ENCODE data around the gene ELMOD3. TPM values are rescaled to one million over a fixed set of nuclear protein-coding genes. Genes with fewer than 3 reads are reported as not detected.
"Not testable (repeated sequence)": the region's sequence is repeated elsewhere in the genome, so short reads cannot be mapped to it uniquely, and the experiment has no call there.

The ELMOD3 gene
- total RNA-seq, 4 donors from 2014 or later, result 13.3 to 37.8 (median 32.8) TPM

DNA sequence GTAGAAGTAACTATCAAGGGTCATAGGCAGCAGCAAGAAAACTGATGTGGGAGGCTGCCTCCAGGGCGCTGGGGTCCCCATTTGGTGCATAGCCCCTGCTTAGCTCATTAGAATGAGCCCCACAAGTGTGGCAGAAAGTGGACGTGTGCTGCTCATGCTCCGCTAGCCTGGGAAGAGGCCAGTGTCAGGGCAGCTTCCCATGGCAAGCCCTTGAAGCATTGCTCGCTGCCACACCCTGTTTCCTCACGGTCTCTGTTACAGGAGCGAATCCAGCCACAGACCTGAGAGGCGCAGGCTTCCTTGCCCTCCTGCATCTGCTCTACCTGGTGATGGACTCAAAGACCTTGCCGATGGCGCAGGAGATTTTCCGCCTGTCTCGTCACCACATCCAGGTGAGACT is 22.5 kb downstream of the ELMOD3 start:
- in situ Hi-C loops (cut with MboI; ENCODE audit: low pct_ligation_motif_present in 1 of 4, low pct_unique_long_range_greater_than_20kb in 1 of 4, low sequenced_read_pairs in 3 of 4) (no loop called here), intact Hi-C loops (cut with DNase I; ENCODE audit: low total_unique reads) (no loop called here)
- no peak overlapping the region for H3K27ac ChIP-seq
- H3K27me3 ChIP-seq, result no peaks in the 10 kb centered on the region
- no peaks in the 10 kb centered on the region for H3K4me1 ChIP-seq
- no peaks in the 10 kb centered on the region for H3K9me3 ChIP-seq
- H3K4me3 ChIP-seq, result no peak overlapping the region
- peaks cover 0 to 38% (median 11%) of the 10 kb centered on the region in 4 donors for H3K36me3 ChIP-seq
- TF ChIP-seq POLR2A (IDR thresholded peaks at IDR 0.05) (no peak), CTCF (IDR thresholded peaks at IDR 0.05) (no peak), EP300 (IDR thresholded peaks at IDR 0.05; ENCODE audit: low read depth) (no peak), POLR2AphosphoS5 (IDR thresholded peaks at IDR 0.05) (no peak)
- 94 to 100% methylated on average over 3 to 11 of the region's 11 CpGs for WGBS, 2 donors (ENCODE audit: low coverage in 1 of 2)
- DNase-seq, result no peak

- no peak for TF ChIP-seq EP300 (IDR thresholded peaks at IDR 0.05; ENCODE audit: low read depth)
- TF ChIP-seq POLR2AphosphoS5 (IDR thresholded peaks at IDR 0.05), result no peak
- TF ChIP-seq CTCF (IDR thresholded peaks at IDR 0.05), result no peak
- no peak for TF ChIP-seq POLR2A (IDR thresholded peaks at IDR 0.05)
- WGBS, 2 donors (ENCODE audit: low coverage in 1 of 2), result 93 to 96% methylated on average over 3 to 5 of the region's 5 CpGs
- no peaks in the 10 kb centered on the region for H3K4me1 ChIP-seq
- intact Hi-C loops (cut with DNase I; ENCODE audit: low total_unique reads) (no loop called here), in situ Hi-C loops (cut with MboI; ENCODE audit: low pct_ligation_motif_present in 1 of 4, low pct_unique_long_range_greater_than_20kb in 1 of 4, low sequenced_read_pairs in 3 of 4) (no loop called here)
- no peaks in the 10 kb centered on the region for H3K27me3 ChIP-seq
- no peak for DNase-seq
- H3K27ac ChIP-seq, result no peak overlapping the region
- H3K4me3 ChIP-seq, result no peak overlapping the region
- H3K9me3 ChIP-seq, result no peaks in the 10 kb centered on the region
- peaks cover 0 to 38% (median 11%) of the 10 kb centered on the region in 4 donors for H3K36me3 ChIP-seq
These were observed 23.7 kb downstream of the ELMOD3 start for GRCh38 chr2:85378257-85378656.

DNA sequence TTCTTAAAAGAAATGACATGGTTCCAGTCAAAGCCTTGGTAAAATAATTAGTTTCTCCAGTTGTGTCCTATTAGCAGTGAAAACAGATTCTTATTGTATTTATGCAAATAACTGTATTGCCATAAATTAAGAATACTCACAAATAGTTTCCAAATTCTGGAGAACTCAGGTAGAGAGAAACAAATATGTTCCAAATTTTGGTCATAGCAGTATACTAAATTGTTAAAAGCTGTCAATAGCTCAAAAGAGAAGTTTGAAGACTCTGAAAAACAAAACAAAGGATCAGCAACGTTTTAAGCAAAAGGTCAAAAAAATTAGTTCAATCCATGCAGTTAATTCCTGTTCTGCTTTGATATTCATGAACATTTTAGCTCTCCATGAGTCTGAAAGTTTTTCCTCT is 25.5 kb downstream of the ELMOD3 start:
- Histone ChIP-seq H3K27me3 (no peaks in the 10 kb centered on the region), H3K4me1 (no peaks in the 10 kb centered on the region), H3K27ac (no peak overlapping the region), H3K4me3 (no peak overlapping the region), H3K36me3 (peaks cover 0 to 34% (median 13%) of the 10 kb centered on the region in 4 donors), H3K9me3 (no peaks in the 10 kb centered on the region)
- intact Hi-C loops (cut with DNase I; ENCODE audit: low total_unique reads), result no loop called here
- WGBS, 2 donors (ENCODE audit: low coverage in 1 of 2), result 69 to 76% methylated on average over 1 of the region's 1 CpG
- DNase-seq, result no peak
- in situ Hi-C loops (cut with MboI; ENCODE audit: low pct_ligation_motif_present in 1 of 4, low pct_unique_long_range_greater_than_20kb in 1 of 4, low sequenced_read_pairs in 3 of 4), result no loop called here
- TF ChIP-seq CTCF (IDR thresholded peaks at IDR 0.05) (no peak), POLR2AphosphoS5 (IDR thresholded peaks at IDR 0.05) (no peak), EP300 (IDR thresholded peaks at IDR 0.05; ENCODE audit: low read depth) (no peak), POLR2A (IDR thresholded peaks at IDR 0.05) (no peak)

GRCh38 chr2:85383151-85383550 is 28.6 kb downstream of the ELMOD3 start:
- DNase-seq; H3K27ac ChIP-seq; H3K4me3 ChIP-seq; intact Hi-C loops (cut with DNase I; ENCODE audit: low total_unique reads); in situ Hi-C loops (cut with MboI; ENCODE audit: low pct_ligation_motif_present in 1 of 4, low pct_unique_long_range_greater_than_20kb in 1 of 4, low sequenced_read_pairs in 3 of 4); H3K9me3 ChIP-seq; H3K4me1 ChIP-seq; H3K27me3 ChIP-seq: not testable (repeated sequence)
- peaks cover 0 to 29% (median 12%) of the 10 kb centered on the region in 4 donors for H3K36me3 ChIP-seq
- 94% methylated on average over 5 of the region's 5 CpGs; no CpG with 5 or more reads in 1 of the 2 donors for WGBS, 2 donors (ENCODE audit: low coverage in 1 of 2)

GRCh38 chr2:85383850-85384249 is 29.3 kb downstream of the ELMOD3 start:
- Histone ChIP-seq H3K4me3 (no peak overlapping the region), H3K36me3 (peaks cover 0 to 28% (median 12%) of the 10 kb centered on the region in 4 donors), H3K27ac (no peak overlapping the region), H3K27me3 (no peaks in the 10 kb centered on the region), H3K4me1 (no peaks in the 10 kb centered on the region), H3K9me3 (no peaks in the 10 kb centered on the region)
- in situ Hi-C loops (cut with MboI; ENCODE audit: low pct_ligation_motif_present in 1 of 4, low pct_unique_long_range_greater_than_20kb in 1 of 4, low sequenced_read_pairs in 3 of 4), result no loop called here
- 91 to 93% methylated on average over 2 to 4 of the region's 4 CpGs for WGBS, 2 donors (ENCODE audit: low coverage in 1 of 2)
- DNase-seq, result no peak
- TF ChIP-seq POLR2A (IDR thresholded peaks at IDR 0.05), result no peak
- TF ChIP-seq CTCF (IDR thresholded peaks at IDR 0.05), result no peak
- TF ChIP-seq POLR2AphosphoS5 (IDR thresholded peaks at IDR 0.05), result no peak
- TF ChIP-seq EP300 (IDR thresholded peaks at IDR 0.05; ENCODE audit: low read depth), result no peak
- intact Hi-C loops (cut with DNase I; ENCODE audit: low total_unique reads), result no loop called here
